Measurements from ENCODE around the gene SEPTIN2. TPM values are rescaled to one million over a fixed set of nuclear protein-coding genes. Genes with fewer than 3 reads are reported as not detected.

SEPTIN2 gene
- total and polyA plus RNA-seq, 10 of the 15 experiments (the other 5 are each of a cell fraction or from before 2014, with no cell fraction given), result 169 to 474 (median 269) TPM

GRCh38 chr2:241308832-241309500 is 6.8 kb upstream of the SEPTIN2 start:
- intact Hi-C loops (cut with micrococcal nuclease; ENCODE audit: unreplicated experiment), result no loop called here
- CTCF ChIA-PET, result interaction anchor here (1.0 to 1.1 kb wide), 2 partner anchors 82 to 91 kb away, joined by 3 read pairs; no protein-coding TSS in a partner anchor

More at GRCh38 chr2:241308832-241309500, 6.8 kb upstream of the SEPTIN2 start:
- DNase-seq (ENCODE audit: low read depth, low spot score), result no peak
- SMC1A ChIA-PET (ENCODE audit: uncharacterized antibody, unreplicated experiment), result interaction anchor here (0.7 to 1.7 kb wide), 5 partner anchors 11 to 50 kb away, joined by 3 to 9 read pairs (median 3); no protein-coding TSS in a partner anchor
- TF ChIP-seq SIN3A (IDR thresholded peaks at IDR 0.05; ENCODE audit: low read depth, low read length) (no peak), SP1 (IDR thresholded peaks at IDR 0.05; ENCODE audit: low read depth, low read length) (no peak), RELA (IDR thresholded peaks at IDR 0.05; ENCODE audit: borderline replicate concordance, partially characterized antibody) (no peak), SMAD1 (IDR thresholded peaks at IDR 0.05; ENCODE audit: low read depth, partially characterized antibody) (no peak), ATF7 (IDR thresholded peaks at IDR 0.05; ENCODE audit: low read depth) (no peak), STAT1 (conservative IDR thresholded peaks at IDR 0.05) (no peak), CHD2 (IDR thresholded peaks at IDR 0.05; ENCODE audit: borderline replicate concordance, low read depth, low read length) (no peak), MLLT1 (IDR thresholded peaks at IDR 0.05) (peak; percentile 64; the same call in 1 of the 2 replicates), TAF1 (IDR thresholded peaks at IDR 0.05; ENCODE audit: borderline replicate concordance, low read depth, low read length) (no peak), HDGF (IDR thresholded peaks at IDR 0.05) (0 out of 2 replicates have a peak, but pooled peaks have one; percentile 39), ESRRA (IDR thresholded peaks at IDR 0.05; ENCODE audit: low read length) (no peak), CBX5 (IDR thresholded peaks at IDR 0.05; ENCODE audit: low read depth) (no peak), SMAD5 (IDR thresholded peaks at IDR 0.05; ENCODE audit: low read depth) (no peak)
- no peaks in the 10 kb centered on the region for H4K20me1 ChIP-seq (ENCODE audit: control insufficient read depth, insufficient read depth)
- H3K27me3 ChIP-seq (replicated peaks in 1 of 2; ENCODE audit: control insufficient read depth in 2 of 2, insufficient read depth in 2 of 2, low read length in 1 of 2), result no peaks in the 10 kb centered on the region
- RAD21 ChIA-PET (ENCODE audit: unreplicated experiment), result interaction anchor here (1.1 to 1.7 kb wide), 3 partner anchors 15 to 83 kb away, joined by 3 to 6 read pairs (median 4); no protein-coding TSS in a partner anchor
- peaks cover 96% of the 10 kb centered on the region for H3K79me2 ChIP-seq (ENCODE audit: control insufficient read depth, insufficient read depth, low read length)
- H3K36me3 ChIP-seq (ENCODE audit: control insufficient read depth in 2 of 2, insufficient read depth in 2 of 2, low read length in 1 of 2), result no peaks in the 10 kb centered on the region
- FAIRE-seq, result no peak
- WGBS (ENCODE audit: insufficient coverage, insufficient replicate concordance, low lambda C conversion rate, missing lambda C conversion rate), result 88% methylated on average over 17 of the region's 18 CpGs
- no peak overlapping the region for H2AFZ ChIP-seq (ENCODE audit: control insufficient read depth, low read depth, low read length)
- peaks cover 40% of the 10 kb centered on the region for H3K4me1 ChIP-seq (ENCODE audit: control insufficient read depth, insufficient read depth, low read length)
- in situ Hi-C loops (cut with MboI), result no loop called here
- peak overlapping the region; percentile 64; the same call in 1 of the 2 replicates for H3K4me3 ChIP-seq
- ATAC-seq, result no peak
- peak overlapping the region; percentile 75 for H3K27ac ChIP-seq (ENCODE audit: control insufficient read depth, insufficient read depth)
- no TSS peak for BruUV-seq (replicated peaks)
- POLR2A ChIA-PET, result interaction anchor here (1.0 to 1.1 kb wide), 3 partner anchors 10 to 63 kb away, joined by 3 to 5 read pairs (median 3); no protein-coding TSS in a partner anchor
- H3K4me2 ChIP-seq (ENCODE audit: control insufficient read depth, insufficient read depth), result peak overlapping the region; percentile 85
- no peaks in the 10 kb centered on the region for H3K9me3 ChIP-seq (replicated peaks; ENCODE audit: control insufficient read depth, insufficient read depth, low read length)
- peak overlapping the region; percentile 53 for H3K9ac ChIP-seq (ENCODE audit: control insufficient read depth, insufficient read depth, low read length)

All from GM12878 (cell line).